H4 (cell line): ENCODE results near the gene TIMM44. TPM values are rescaled to one million over a fixed set of nuclear protein-coding genes. Genes with fewer than 3 reads are reported as not detected.

Experiments used
- DNase-seq: peaks from one replicate; pipeline ENCODE4 v3.0.0-alpha.2; 2015; ENCODE audit warnings: low spot score
- total RNA-seq: library from RNA; depleted of rRNA; stranded (reverse); fragments of >200 nt; shearing (Covaris generic); gene quantifications from 2 replicates; pipeline ENCODE4 v1.2.3, GENCODE V29; 2014

TIMM44 gene
- total RNA-seq, 1 experiment from 2014 or later = 64.9 TPM

DNA sequence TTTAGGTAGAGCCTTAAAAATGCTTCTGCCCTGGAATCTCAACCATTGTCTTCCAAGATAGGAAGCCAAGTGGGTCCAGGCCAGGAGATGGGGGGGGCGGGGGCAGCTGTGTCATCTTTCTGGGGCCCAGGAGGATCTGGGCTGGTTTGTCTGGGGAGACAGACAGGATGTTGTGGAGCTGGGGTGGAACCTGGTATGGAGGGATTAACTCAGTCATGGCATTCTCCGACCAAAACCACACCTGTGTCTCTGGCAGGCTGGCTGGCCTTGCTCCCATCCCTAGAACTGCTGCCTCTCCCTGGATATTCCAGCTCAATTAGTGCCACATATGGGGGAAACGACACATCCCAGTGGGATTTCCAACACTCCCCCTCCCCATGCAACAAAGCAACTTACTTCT is 42.5 kb downstream of the TIMM44 start:
- no peak for DNase-seq

DNA sequence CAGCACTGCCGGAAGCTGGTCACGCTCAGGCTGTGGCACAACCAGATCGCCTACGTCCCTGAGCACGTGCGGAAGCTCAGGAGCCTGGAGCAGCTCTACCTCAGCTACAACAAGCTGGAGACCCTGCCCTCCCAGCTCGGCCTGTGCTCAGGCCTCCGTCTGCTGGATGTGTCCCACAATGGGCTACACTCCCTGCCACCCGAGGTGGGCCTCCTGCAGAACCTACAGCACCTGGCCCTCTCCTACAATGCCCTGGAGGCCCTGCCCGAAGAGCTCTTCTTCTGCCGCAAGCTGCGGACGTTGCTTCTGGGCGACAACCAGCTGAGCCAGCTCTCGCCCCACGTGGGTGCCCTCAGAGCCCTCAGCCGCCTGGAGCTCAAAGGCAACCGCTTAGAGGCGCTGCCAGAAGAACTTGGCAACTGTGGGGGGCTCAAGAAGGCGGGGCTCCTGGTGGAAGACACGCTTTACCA is 43.0 kb downstream of the TIMM44 start:
- DNase-seq = no peak

DNA sequence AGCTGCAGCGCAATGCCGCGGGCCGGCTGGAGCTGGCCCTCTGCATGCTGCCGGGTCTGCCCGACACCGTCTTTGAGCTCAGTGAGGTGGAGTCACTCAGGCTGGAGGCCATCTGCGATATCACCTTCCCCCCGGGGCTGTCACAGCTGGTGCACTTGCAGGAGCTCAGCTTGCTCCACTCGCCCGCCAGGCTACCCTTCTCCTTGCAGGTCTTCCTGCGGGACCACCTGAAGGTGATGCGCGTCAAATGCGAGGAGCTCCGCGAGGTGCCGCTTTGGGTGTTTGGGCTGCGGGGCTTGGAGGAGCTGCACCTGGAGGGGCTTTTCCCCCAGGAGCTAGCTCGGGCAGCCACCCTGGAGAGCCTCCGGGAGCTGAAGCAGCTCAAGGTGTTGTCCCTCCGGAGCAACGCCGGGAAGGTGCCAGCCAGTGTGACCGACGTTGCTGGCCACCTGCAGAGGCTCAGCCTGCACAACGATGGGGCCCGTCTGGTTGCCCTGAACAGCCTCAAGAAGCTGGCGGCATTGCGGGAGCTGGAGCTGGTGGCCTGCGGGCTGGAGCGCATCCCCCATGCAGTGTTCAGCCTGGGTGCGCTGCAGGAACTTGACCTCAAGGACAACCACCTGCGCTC is 43.6 kb downstream of the TIMM44 start:
- no peak for DNase-seq

DNA sequence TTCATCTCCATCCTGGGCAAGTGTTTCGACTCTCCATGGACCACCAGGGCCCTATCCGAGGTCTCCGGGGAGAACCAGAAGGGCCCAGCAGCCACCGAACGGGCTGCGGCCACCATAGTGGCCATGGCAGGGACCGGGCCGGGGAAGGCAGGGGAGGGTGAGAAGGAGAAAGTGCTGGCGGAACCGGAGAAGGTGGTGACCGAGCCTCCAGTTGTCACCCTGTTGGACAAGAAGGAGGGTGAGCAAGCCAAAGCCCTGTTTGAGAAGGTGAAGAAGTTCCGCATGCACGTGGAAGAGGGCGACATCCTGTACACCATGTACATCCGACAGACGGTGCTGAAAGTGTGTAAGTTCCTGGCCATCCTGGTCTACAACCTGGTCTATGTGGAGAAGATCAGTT is 44.5 kb downstream of the TIMM44 start:
- DNase-seq = no peak

DNA sequence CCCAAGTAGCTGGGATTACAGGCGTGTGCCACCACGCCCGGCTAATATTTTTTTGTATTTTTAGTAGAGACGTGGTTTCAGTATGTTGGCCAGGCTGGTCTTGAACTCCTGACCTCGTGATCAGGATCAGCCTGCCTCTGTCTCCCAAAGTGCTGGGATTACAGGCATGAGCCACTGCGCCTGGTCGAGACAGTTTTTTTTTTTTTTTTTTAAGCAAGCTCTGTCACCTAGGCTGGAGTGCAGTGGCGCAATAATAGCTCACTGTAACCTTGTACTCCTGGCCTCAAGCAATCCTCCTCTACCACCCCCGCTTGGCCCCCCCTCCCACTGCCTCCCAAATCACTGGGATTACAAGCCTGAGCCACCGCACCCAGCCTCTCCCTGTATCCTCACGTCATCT is 46.2 kb downstream of the TIMM44 start:
- DNase-seq = no peak

DNA sequence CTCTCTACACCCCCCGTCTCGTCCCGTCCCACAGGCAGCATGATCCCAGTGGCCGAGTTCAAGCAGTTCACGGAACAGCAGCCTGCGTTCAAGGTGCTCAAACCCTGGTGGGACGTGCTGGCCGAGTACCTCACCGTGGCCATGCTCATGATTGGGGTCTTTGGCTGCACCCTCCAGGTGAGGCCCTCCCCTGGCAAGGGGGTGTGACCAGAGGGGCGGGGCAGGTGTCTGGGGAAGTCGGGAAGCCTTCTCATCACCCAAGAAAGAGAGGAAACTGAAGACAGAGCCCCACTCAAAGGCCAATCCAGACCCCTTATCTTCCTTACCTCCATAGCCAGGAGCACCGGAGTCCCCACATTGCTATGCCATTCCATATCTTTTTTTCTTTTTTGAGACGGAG is 47.9 kb downstream of the TIMM44 start:
- no peak for DNase-seq

DNA sequence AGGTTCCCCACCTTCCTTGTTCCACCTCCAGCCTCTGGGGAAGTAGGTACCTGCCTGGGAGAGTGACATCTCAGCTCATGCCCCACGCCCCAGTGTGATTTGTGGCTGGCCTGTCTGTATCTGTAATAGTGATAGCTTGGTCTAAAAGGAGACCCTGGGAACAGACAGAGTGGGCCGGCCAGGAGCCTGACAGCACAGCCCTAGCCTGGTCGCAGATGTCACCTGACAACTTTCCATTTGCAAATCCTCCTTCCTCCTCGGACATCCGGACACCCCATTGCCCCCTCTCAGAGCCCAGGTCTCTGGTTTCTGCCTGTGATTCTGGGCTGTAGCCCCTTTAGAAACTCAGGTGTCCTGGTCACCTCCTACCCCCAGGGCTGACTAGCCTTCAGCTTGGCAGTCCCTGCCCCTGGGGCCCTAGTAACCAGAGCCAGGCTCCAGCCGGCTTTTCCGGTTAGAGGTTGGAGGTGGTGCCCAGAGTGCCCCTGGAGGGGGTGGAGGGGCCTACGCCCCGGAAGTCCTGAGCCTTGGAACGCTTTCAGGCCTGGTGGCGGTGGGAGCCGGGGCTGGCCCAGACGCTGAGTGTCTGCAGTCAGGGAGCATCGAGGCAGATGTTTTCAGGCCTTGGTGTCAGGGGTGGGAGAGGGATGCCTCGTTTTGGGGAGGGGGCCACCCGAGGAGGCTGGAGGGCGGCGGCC is 48.7 kb downstream of the TIMM44 start:
- no peak for DNase-seq

DNA sequence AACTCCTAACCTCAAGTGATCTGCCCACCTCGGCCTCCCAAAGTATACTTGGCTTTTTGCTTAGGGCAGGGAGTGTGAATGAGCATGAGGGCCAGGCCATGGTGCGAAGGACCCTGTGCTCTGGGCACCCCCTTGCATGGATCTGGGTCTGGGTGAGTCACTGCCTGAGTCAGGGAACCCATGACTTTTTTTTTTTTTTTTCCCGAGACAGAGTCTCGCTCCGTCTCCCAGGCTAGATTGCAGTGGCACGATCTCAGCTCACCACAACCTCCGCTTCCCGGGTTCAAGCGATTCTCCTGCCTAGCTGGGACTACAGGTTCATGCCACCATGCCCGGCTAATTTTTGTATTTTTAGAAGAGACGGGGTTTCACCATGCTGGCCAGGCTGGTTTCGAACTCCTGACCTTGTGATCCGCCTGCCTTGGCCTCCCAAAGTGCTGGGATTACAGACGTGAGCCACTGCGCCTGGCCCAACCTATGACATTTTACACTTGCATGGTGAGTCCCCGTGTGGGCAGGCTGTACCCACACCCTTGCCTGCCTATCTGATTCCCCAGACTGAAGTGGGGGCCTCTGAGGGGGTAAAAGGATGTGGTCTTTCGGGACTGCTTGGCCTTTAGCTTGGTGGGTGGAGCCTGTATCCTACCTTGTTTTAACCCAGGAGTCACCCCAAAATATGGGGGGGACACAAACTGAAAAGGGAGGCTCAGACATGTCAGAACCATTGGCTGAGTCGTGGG is 49.9 kb downstream of the TIMM44 start:
- DNase-seq = peak; percentile 52

DNA sequence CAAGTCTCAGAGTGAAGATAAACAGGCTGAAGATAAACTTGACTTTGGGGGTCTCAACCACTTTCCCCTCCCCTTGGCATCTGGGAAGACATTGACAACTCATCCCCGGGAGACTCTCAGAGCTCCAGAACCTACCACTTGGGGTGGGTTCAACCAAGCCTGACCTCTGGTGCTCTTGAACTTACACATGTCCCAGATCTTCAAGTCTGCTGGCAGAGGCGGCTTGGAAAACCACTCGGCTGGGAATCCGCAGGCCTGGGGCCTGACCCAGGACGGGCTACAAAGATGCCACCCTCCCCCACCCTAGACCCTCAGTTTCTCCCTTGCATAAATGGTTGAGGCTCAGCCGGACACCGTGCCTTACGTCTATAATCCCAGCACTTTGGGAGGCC is 54.6 kb downstream of the TIMM44 start:
- no peak for DNase-seq

DNA sequence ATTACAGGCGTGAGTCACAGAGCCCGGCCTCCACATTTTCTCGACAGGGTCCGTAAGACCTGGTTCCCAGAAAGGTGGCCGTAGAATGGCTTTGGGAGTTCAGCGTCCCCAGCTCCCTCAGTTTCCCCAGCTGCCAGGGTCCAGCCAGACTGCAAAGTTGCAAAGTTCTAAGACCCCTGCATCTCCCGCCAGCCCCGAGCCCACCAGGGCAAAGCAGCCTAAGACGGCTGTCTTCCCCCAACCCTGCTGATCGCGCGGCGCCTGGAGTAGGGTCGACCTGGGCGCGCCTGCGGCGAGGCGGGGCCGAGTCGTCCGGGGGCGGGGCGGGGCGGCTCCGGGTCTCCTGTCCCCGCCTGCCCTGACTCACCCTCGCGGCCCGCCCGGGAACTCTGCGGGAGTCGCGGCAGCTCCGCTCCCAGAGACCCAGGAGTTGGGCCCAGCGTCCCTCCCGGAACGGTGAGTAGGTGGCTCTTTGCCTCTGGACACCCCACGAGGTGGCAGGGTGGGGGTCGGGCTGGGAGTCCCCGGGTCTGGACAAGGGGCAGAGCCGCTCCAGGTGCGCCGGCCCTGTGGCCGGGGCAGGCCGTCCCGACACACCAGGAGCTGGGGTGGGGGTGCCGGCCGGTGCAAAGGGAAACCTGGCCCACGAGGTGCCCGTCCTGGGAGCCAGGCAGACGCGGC is 55.2 kb downstream of the TIMM44 start, which contains the start of gene LRRC8E:
Gene LRRC8E, plus strand, starts transcription at position 366 of the 681 bp plus-strand sequence. CDS start 7,094 bp downstream, outside the sequence.
- no peak for DNase-seq

DNA sequence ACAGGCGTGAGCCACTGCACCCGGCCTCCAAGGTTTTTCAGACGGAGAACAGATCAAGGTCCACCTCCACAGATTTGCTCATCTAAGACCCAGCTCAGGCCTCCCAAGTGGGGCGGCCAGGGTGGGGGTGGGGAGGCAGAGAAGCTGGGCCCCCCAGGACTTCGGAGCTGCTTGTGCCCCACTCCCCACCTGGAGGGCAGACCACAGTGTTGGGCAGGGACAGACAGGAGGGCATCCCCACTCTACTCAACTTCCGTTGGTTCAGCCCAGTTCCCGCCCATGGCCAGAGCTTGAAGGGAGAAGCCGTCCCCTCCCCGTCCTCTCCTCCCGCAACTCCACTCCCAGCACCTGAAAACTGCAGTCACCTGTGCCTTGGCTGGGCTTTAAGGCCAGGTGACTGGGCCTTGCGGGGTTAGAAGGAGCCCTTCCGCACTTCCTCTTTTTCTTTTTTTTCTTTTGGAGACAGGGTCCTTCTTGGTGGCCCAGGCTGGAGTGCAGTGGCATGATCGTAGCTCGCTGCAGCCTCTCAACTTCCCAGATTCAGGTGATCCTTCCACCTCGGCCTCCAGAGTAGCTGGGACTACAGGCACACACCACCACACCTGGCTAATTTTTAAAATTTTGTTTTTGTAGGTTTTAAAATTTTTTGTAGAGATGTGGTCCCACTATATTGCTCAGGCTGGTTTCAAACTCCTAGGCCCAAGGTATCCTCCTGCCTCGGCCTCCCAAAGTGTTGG is 55.9 kb downstream of the TIMM44 start:
- no peak for DNase-seq

DNA sequence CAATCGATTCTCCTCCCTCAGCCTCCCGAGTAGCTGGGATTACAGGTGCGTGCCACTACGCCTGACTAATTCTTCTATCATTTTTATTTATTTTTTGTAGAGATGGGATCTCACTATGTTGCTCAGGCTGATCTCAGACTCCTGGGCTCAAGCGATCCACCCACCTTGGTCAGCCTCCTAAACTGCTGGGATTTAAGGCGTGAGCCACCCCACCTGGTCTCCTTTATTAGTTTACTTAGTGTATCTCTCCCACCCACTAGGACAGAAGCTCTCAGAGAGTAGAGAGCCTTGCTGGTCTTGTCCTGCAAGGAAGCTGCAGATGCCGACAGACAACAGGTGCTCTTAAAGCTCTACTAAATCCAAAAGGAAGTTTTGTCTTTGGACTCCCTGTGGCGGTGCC is 57.6 kb downstream of the TIMM44 start:
- DNase-seq = no peak

DNA sequence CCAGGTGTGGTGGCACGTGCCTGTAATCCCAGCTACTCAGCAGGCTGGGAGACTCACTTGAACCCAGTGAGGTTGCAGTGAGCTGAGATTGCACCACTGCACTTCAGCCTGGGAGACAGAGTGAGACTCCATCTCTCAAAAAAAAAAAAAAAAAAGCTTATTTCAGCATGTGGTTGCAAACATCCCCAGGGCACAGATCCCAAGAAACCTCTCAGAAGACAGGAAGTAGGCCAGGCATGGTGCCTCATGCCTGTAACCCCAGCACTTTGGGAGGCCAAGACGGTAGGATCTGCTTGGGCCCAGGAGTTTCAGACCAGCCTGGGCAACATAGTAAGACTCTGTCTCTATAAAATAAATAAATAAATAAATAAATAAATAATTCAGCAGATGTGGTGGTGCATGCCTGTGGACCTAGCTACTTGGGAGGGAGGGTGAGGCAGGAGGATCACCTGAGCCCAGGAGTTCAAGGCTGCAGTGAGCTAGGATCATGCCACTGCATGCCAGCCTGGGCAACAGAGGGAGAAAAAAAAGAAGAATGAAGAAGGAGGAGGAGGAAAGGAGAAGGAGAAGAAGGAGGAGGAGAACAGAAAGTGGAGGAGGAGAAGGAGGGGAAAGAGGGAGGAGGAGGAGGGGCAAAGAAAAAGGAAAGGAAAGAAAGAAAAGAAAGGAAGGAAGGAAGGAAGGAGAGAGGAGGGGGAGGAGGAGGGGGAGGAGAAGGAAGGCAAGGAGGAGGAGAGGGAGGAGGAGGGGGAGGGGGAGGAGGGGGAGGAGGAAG is 59.5 kb downstream of the TIMM44 start:
- peak; percentile 61 for DNase-seq

DNA sequence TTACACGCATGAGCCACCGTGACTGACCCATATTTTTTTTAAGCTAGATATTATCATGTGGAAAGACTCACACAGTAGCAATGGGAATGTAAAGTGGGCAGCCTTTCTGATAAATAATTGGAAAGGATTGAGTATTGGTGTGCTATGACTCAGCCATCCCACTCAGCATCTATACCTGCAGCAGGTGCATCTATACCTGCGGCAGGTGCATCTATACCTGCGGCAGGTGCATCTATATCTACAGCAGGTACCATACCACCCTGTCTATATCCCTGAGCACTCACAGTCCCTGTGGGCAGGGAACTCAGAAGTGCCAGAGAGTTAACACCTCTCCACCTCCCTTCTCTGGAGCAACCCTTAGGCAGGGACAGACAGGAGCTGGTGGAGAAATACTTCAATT is 60.4 kb downstream of the TIMM44 start:
- DNase-seq = no peak

DNA sequence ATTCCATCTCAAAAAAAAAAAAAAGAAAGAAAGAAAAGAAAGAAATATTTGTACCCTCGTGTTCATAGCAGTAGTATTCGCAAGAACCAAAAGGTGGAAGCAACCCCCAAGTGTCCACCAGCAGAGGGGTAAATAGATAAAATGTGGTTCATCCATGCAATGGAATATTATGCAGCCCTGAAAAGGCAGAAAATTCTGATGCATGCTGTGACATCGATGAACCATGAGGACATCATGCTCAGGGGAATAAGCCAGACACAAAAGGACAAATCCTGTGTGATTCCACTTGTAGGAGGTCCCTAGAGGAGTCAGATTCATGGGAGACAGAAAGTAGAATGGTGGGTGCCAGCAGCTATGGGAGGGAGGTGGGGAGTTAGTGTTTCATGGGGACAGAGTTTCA is 61.6 kb downstream of the TIMM44 start:
- no peak for DNase-seq

DNA sequence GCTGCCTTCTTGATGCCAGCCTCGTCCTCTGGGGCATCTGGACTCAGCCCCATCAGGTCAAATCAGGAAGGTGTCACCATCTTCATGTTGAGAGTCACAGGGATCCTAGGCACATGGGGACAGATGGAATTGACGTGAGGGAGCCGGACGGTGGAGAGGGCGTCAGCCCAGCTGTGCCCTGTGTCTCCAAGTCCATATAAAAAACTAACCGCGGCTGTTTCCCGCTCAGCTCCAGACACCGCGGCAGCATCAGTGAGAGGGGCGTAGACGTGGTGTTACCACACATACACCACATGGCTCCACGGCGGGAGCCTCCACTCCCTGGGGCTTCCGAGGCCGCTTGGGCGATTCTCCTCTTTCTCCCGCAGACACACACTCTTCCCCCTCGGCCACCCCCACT is 63.6 kb downstream of the TIMM44 start:
- no peak for DNase-seq

DNA sequence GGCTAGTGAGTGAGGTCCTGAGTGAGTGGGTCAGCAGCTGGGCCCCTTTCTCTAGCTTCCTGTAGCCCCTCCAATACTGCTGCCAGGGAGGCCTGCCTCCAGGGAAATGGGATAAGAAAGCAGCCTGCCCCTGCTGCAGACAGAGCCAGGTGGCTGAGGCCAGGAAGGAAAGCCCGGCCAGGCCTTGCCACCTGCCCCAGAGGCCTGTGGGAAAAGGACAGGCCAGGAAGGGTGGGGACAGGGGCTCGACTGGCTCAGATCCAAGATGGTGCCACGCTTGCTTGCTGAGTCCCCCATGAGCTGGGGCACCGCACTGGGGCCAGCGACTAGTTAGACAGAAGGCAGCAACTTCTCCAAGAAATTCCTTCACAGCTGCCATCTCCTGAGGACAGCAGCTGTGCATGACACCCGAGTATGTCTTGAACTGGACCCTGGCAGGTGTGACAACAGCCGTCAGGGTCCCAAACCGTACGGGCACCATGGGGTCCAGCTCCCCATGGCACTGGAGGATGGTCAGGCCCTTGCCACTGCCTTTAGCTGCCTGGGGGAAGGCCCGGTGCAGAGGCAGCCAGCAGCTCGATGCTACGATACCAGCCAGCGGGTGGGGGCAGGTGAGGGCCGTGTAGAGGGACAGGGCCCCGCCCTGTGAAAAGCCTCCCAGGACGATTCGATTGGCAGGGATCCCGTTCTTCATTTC is 64.2 kb downstream of the TIMM44 start:
- DNase-seq = no peak

DNA sequence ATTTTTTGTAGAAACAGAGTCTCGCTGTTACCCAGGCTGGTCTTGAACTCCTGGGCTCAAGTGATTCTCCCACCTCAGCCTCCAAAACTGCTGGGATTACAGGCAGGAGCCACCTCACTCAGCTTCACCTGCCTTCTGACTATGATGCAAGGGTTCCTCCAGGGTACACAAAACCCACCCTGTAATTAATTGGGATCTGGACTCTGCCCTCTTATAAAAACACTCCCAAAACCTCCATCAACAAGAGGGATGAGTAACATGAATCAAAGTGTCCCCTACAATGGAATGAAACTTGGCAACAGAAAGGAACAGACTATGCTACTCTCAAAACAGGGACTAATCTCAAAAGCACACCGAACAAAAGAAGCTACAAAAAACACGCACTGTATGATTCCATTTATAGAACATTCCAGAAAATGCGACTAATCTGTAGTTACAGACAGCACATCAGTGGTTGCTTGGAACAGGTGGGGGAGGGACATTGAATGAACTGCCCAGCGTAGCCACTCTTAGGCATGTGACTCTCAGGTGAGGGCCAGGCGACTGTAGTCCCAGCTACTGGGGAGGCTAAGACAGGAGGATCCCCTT is 66.1 kb downstream of the TIMM44 start:
- no peak for DNase-seq
